Keratinocyte (primary cell): ENCODE measurements around the gene ZMIZ1. TPM values are rescaled to one million over a fixed set of nuclear protein-coding genes. Genes with fewer than 3 reads are reported as not detected.

Source experiments
- DNase-seq: peaks from one replicate; pipeline ENCODE4 v3.0.0-alpha.2; 2011; ENCODE audit warnings: low read depth, missing footprints, low spot score
- FAIRE-seq: peaks from 2 replicates; lab custom pipeline; 2011; peaks lifted over from hg19 to GRCh38; lab: Jason Lieb, UNC
- H2AFZ ChIP-seq: 2 replicates; pipeline ENCODE4 v1.6.0; 2012; ENCODE audit warnings: low read length, control low read depth, inconsistent platforms; ENCODE audit not compliant: control insufficient read depth
- H3K27ac ChIP-seq: 2 replicates; pipeline ENCODE4 v1.5.1; 2011; ENCODE audit warnings: low read length; ENCODE audit not compliant: control insufficient read depth, insufficient read depth
- H3K27me3 ChIP-seq: 3 replicates; pipeline ENCODE4 v1.6.0; 2011; ENCODE audit warnings: low read length; ENCODE audit not compliant: control insufficient read depth, insufficient read depth; ENCODE audit errors: extremely low read depth
- H3K36me3 ChIP-seq, 2 experiments: 2 replicates in 1 of 2; 3 replicates in 1 of 2; pipeline ENCODE4 v1.5.1; 2011; ENCODE audit warnings: low read length in 2 of 2, mild to moderate bottlenecking in 1 of 2; ENCODE audit not compliant: control insufficient read depth in 2 of 2, insufficient read depth in 2 of 2; ENCODE audit errors: extremely low read depth in 1 of 2
- H3K4me1 ChIP-seq: 3 replicates; pipeline ENCODE4 v1.5.1; 2011; ENCODE audit warnings: low read length; ENCODE audit not compliant: control insufficient read depth, insufficient read depth; ENCODE audit errors: extremely low read depth
- H3K4me2 ChIP-seq: 3 replicates; pipeline ENCODE4 v1.6.0; 2011; ENCODE audit warnings: low read depth, low read length; ENCODE audit not compliant: control insufficient read depth, insufficient read depth; ENCODE audit errors: extremely low read depth
- H3K4me3 ChIP-seq, 3 experiments: fragments of 200-600 bp in 1 of 3; sonication (generic) in 1 of 3; 2 replicates in 2 of 3; 3 replicates in 1 of 3; pipeline ENCODE4 v1.5.1; 2011 to 2016; ENCODE audit warnings: low read length in 3 of 3, mild to moderate bottlenecking in 3 of 3, control low read depth in 2 of 3, inconsistent platforms in 1 of 3, low read depth in 1 of 3, mixed read lengths in 1 of 3, mixed run types in 1 of 3, moderate library complexity in 1 of 3; ENCODE audit not compliant: control insufficient read depth in 2 of 3, insufficient read depth in 2 of 3; ENCODE audit errors: extremely low read depth in 1 of 3
- H3K79me2 ChIP-seq: 2 replicates; pipeline ENCODE4 v1.6.0; 2012; ENCODE audit warnings: low read length; ENCODE audit not compliant: control insufficient read depth, insufficient read depth
- H3K9ac ChIP-seq: 3 replicates; pipeline ENCODE4 v1.6.0; 2011; ENCODE audit warnings: low read length; ENCODE audit not compliant: control insufficient read depth, insufficient read depth; ENCODE audit errors: extremely low read depth
- H3K9me1 ChIP-seq: 3 replicates; pipeline ENCODE4 v1.6.0; 2011; ENCODE audit warnings: low read length; ENCODE audit not compliant: control insufficient read depth, insufficient read depth; ENCODE audit errors: extremely low read depth
- H3K9me3 ChIP-seq: 2 replicates; pipeline ENCODE4 v1.5.1; 2012; ENCODE audit warnings: low read depth, low read length; ENCODE audit not compliant: control insufficient read depth
- H4K20me1 ChIP-seq: 3 replicates; pipeline ENCODE4 v1.6.0; 2011; ENCODE audit warnings: low read length; ENCODE audit not compliant: control insufficient read depth, insufficient read depth; ENCODE audit errors: extremely low read depth
- CTCF ChIP-seq, 3 experiments: IDR thresholded peaks in 1 of 3; conservative IDR thresholded peaks in 1 of 3; optimal IDR thresholded peaks in 1 of 3; 2 replicates in 2 of 3; 3 replicates in 1 of 3; pipeline versions ENCODE3 to v1.5.1; 2011; ENCODE audit warnings: low read length in 3 of 3, mild to moderate bottlenecking in 3 of 3, moderate library complexity in 2 of 3, control low read depth in 1 of 3, inconsistent platforms in 1 of 3; ENCODE audit not compliant: insufficient read depth in 2 of 3; ENCODE audit errors: extremely low read depth in 1 of 3
- EZH2 ChIP-seq: IDR thresholded peaks from one replicate; pipeline ENCODE4 v1.6.1; 2012; ENCODE audit warnings: inconsistent platforms, mild to moderate bottlenecking, low read length, moderate library complexity
- dilution Hi-C: fragments of 300-500 bp; cut with MboI; formaldehyde crosslinking; loops from one replicate; pipeline ENCODE4 v1.7.0; 2020; ENCODE audit warnings: low sequenced_read_pairs; ENCODE audit not compliant: extremely low pct_ligation_motif_present
- polyA plus RNA-seq, 5 experiments: library from polyadenylated mRNA; depleted of rRNA in 3 of 5; stranded (reverse) in 3 of 5; stranded (forward) in 1 of 5; unstranded in 1 of 5; fragments of >200 nt; gene quantifications; 1 replicate in 1 of 5; 2 replicates in 3 of 5; 3 replicates in 1 of 5; pipeline versions ENCODE4 v1.2.1 to v1.2.3, GENCODE V29; 2011 to 2012; ENCODE audit warnings: missing spikeins in 2 of 5, low read depth in 1 of 5, low replicate concordance in 1 of 5

The ZMIZ1 gene
- polyA plus RNA-seq, 1 donor (not counting 4 experiments of a cell fraction or from before 2014, with no cell fraction given): 1.8 TPM

- dilution Hi-C loops: no loop called here
- H3K9me1 ChIP-seq: peaks cover 2% of the 10 kb centered on the region
- H3K9me3 ChIP-seq: no peaks in the 10 kb centered on the region
- H3K9ac ChIP-seq: no peak overlapping the region
- no peak for TF ChIP-seq CTCF (optimal IDR thresholded peaks at IDR 0.05 in 1 of 3, IDR thresholded peaks at IDR 0.05 in 1 of 3, conservative IDR thresholded peaks at IDR 0.05 in 1 of 3; ENCODE audit: extremely low read depth in 1 of 3, insufficient read depth in 2 of 3, low read length in 3 of 3)
- TF ChIP-seq EZH2: no peak
- no peak overlapping the region for H3K4me2 ChIP-seq
- DNase-seq (no peak), FAIRE-seq (no peak)
- no peaks in the 10 kb centered on the region for H3K79me2 ChIP-seq
- H3K27ac ChIP-seq: no peak overlapping the region
- no peak overlapping the region for H3K4me3 ChIP-seq
- no peaks in the 10 kb centered on the region for H4K20me1 ChIP-seq
- no peaks in the 10 kb centered on the region for H3K36me3 ChIP-seq
- peaks cover 31% of the 10 kb centered on the region for H3K4me1 ChIP-seq
- H2AFZ ChIP-seq: no peak overlapping the region
- no peaks in the 10 kb centered on the region for H3K27me3 ChIP-seq
Measured at GRCh38 chr10:79230328-79230830, 161.6 kb downstream of the ZMIZ1 start.

GRCh38 chr10:79230850-79231249 is 162.1 kb downstream of the ZMIZ1 start:
- no peak for DNase-seq
- H3K27ac ChIP-seq: no peak overlapping the region
- H3K9me3 ChIP-seq: no peaks in the 10 kb centered on the region
- no peak overlapping the region for H3K9ac ChIP-seq
- no peaks in the 10 kb centered on the region for H4K20me1 ChIP-seq
- peaks cover 31% of the 10 kb centered on the region for H3K4me1 ChIP-seq
- no peak overlapping the region for H3K4me3 ChIP-seq
- H3K27me3 ChIP-seq: no peaks in the 10 kb centered on the region
- FAIRE-seq: no peak
- H3K36me3 ChIP-seq: no peaks in the 10 kb centered on the region
- H3K4me2 ChIP-seq: no peak overlapping the region
- no peak for TF ChIP-seq EZH2
- no peak for TF ChIP-seq CTCF (optimal IDR thresholded peaks at IDR 0.05 in 1 of 3, IDR thresholded peaks at IDR 0.05 in 1 of 3, conservative IDR thresholded peaks at IDR 0.05 in 1 of 3; ENCODE audit: extremely low read depth in 1 of 3, insufficient read depth in 2 of 3, low read length in 3 of 3)
- dilution Hi-C loops: no loop called here
- H3K79me2 ChIP-seq: no peaks in the 10 kb centered on the region
- H3K9me1 ChIP-seq: peaks cover 2% of the 10 kb centered on the region
- H2AFZ ChIP-seq: no peak overlapping the region
